Esophagus (tissue), 2 donors: ENCODE data around the gene SMTN. TPM values are rescaled to one million over a fixed set of nuclear protein-coding genes. Genes with fewer than 3 reads are reported as not detected.

Source experiments
- H3K27ac ChIP-seq, 2 donors: one replicate each; pipeline ENCODE4 v1.5.1; 2013; ENCODE audit warnings: low read depth in 2 of 2, mild to moderate bottlenecking in 2 of 2, inconsistent platforms in 1 of 2, low read length in 1 of 2, moderate library complexity in 1 of 2
- H3K27me3 ChIP-seq, 2 donors: one replicate each; pipeline ENCODE4 v1.6.1; 2013; ENCODE audit warnings: low read length in 2 of 2, control low read depth in 1 of 2, mild to moderate bottlenecking in 1 of 2; ENCODE audit not compliant: insufficient read depth in 2 of 2, control insufficient read depth in 1 of 2
- H3K36me3 ChIP-seq, 2 donors: one replicate each; pipeline ENCODE4 v1.6.1; 2013; ENCODE audit warnings: low read length in 1 of 2; ENCODE audit not compliant: control insufficient read depth in 2 of 2, insufficient read depth in 2 of 2
- H3K4me1 ChIP-seq, 2 donors: one replicate each; pipeline ENCODE4 v1.6.1; 2013; ENCODE audit warnings: low read length in 1 of 2; ENCODE audit not compliant: control insufficient read depth in 2 of 2, insufficient read depth in 2 of 2
- H3K4me3 ChIP-seq, 2 donors: one replicate each; pipeline ENCODE4 v1.5.1; 2013; ENCODE audit warnings: low read length in 2 of 2, mild to moderate bottlenecking in 2 of 2, low read depth in 1 of 2, moderate library complexity in 1 of 2
- H3K9me3 ChIP-seq, 2 donors: one replicate each; pipeline ENCODE4 v1.6.1; 2013; ENCODE audit warnings: mild to moderate bottlenecking in 2 of 2, low read depth in 1 of 2, low read length in 1 of 2, moderate library complexity in 1 of 2; ENCODE audit not compliant: control insufficient read depth in 2 of 2, insufficient read depth in 1 of 2
- WGBS, 2 donors: extraction: QIAGEN DNeasy Blood & Tissue Kit; methylation state at CpG; one replicate each; pipeline ENCODE4 v1.1.7; 2013; 5-methylcytosine and 5-hydroxymethylcytosine counted together
- polyA plus RNA-seq, 2 donors: library from polyadenylated mRNA; stranded (reverse); fragments of 200-250 nt; gene quantifications; one replicate each; pipeline ENCODE4 v1.2.3, GENCODE V29; 2013
- donor health status: healthy with polysubstance abuse.
- donor health status: Bipolar disorder and iron deficiency.

Gene SMTN
- polyA plus RNA-seq, 2 donors, result 100 to 103 TPM

DNA sequence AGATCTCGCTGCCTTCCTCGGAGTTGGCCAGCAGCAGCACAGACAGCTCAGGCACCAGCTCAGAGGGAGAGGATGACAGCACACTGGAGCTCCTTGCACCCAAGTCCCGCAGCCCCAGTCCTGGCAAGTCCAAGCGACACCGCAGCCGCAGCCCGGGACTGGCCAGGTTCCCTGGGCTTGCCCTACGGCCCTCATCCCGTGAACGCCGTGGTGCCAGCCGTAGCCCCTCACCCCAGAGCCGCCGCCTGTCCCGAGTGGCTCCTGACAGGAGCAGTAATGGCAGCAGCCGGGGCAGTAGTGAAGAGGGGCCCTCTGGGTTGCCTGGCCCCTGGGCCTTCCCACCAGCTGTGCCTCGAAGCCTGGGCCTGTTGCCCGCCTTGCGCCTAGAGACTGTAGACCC is 52.8 kb downstream of the SMTN start:
- peaks cover 6% of the 10 kb centered on the region in 2 donors for H3K4me1 ChIP-seq
- WGBS, 2 donors, result 91 to 92% methylated on average over 18 to 19 of the region's 19 CpGs

DNA sequence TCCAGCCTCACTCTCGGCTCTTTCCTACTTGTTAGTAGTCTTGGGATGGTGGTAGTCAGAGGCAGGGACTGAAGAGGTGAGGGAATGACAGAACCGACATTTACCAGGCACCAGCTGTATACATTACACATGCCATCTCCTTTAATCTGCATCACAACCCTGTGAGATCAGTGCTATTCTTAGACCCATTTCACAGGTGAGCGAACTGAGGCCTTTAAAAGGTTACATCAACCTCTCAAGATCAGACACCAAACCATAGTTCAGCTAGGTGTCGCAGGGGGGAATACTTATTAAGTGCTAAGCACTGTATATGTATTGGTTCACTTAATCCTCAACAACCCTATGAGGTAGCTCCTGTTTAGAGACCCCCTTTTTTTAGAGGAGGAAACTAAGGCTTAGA is 53.6 kb downstream of the SMTN start:
- Histone ChIP-seq H3K27me3 (no peaks in the 10 kb centered on the region), H3K9me3 (peaks cover 0 to 2% of the 10 kb centered on the region in 2 donors), H3K27ac (no peak overlapping the region), H3K4me1 (peaks cover 6 to 8% of the 10 kb centered on the region in 2 donors), H3K36me3 (peaks cover 0 to 1% of the 10 kb centered on the region in 2 donors), H3K4me3 (no peak overlapping the region)
- 83 to 90% methylated on average over 4 of the region's 4 CpGs for WGBS, 2 donors

More for the DNA sequence above, 52.8 kb downstream of the SMTN start:
- no peaks in the 10 kb centered on the region for H3K27me3 ChIP-seq
- no peak overlapping the region for H3K27ac ChIP-seq
- no peak overlapping the region for H3K4me3 ChIP-seq
- peaks cover 0 to 1% of the 10 kb centered on the region in 2 donors for H3K36me3 ChIP-seq
- H3K9me3 ChIP-seq, result peaks cover 0 to 2% of the 10 kb centered on the region in 2 donors

DNA sequence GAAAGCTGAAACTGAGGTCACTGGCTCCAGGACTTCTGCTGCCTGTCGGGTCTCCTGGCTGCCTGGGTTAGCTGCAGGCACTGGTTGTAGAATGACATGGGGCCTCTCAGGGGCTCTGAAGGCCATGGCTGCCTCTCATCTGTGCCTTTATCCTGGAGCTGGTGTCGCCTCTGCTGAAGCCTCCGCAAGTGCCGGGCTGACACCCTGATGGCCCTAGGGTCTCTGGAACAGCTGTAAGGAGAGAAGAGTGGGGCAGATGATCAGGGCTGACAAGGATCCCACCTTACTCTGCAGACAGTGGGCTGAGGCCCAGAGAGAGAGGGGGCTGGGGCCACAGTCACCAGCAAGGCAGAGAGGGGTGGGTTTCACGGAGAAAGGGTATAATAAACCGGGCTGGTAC is 54.6 kb downstream of the SMTN start:
- WGBS, 2 donors, result 92 to 93% methylated on average over 6 of the region's 6 CpGs
- Histone ChIP-seq H3K9me3 (peaks cover 0 to 2% of the 10 kb centered on the region in 2 donors), H3K27ac (no peak overlapping the region), H3K4me1 (peaks cover 8 to 18% of the 10 kb centered on the region in 2 donors), H3K27me3 (no peaks in the 10 kb centered on the region), H3K36me3 (peaks cover 0 to 1% of the 10 kb centered on the region in 2 donors), H3K4me3 (no peak overlapping the region)

DNA sequence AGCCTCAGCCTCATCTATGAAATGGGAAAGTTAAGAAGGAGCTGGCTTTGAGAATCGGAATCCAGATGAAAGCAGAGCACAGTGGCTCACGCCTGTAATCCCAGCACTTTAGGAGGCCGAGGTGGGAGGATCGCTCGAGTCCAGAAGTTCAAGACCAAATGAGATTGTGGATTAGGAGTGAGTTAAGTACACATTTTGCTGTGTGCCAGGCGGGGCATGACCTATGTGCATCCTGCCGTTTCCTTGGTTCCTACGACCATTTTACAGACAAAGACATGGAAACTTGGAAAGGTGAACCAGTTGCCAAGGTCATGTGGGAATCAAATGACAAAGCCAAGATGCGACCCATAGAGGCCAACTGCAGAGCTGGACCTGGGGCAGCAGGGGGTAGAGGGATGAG is 55.0 kb downstream of the SMTN start:
- Histone ChIP-seq H3K36me3 (peaks cover 0 to 1% of the 10 kb centered on the region in 2 donors), H3K9me3 (peaks cover 0 to 2% of the 10 kb centered on the region in 2 donors), H3K27ac (no peak overlapping the region), H3K4me3 (no peak overlapping the region), H3K4me1 (peaks cover 9 to 23% of the 10 kb centered on the region in 2 donors), H3K27me3 (no peaks in the 10 kb centered on the region)
- WGBS, 2 donors, result 79 to 88% methylated on average over 9 of the region's 9 CpGs

DNA sequence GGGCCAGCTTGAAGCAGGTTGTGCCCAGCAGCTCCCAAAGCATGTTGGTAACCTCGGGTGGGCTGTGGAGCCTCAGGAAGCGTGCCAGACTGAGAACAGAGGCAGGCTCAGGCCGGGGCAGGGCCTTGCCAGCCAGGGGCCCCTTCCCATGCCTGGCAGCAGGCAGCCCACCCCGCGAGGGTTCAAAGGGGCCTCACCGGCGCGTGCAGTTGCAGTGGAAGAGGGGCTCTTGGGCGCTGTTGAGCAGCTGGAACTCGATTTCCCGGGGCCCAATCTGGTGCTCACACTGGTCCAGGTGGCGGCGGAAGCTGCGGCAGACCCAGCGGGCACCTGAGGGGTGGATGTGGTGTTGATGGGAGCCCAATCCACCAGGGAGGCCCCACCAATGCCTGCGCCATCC is 55.6 kb downstream of the SMTN start:
- Histone ChIP-seq H3K36me3 (peaks cover 0 to 1% of the 10 kb centered on the region in 2 donors), H3K27me3 (no peaks in the 10 kb centered on the region), H3K27ac (no peak overlapping the region), H3K4me3 (no peak overlapping the region), H3K4me1 (peaks cover 11 to 28% of the 10 kb centered on the region in 2 donors), H3K9me3 (peaks cover 0 to 2% of the 10 kb centered on the region in 2 donors)
- 89 to 92% methylated on average over 16 of the region's 16 CpGs for WGBS, 2 donors

DNA sequence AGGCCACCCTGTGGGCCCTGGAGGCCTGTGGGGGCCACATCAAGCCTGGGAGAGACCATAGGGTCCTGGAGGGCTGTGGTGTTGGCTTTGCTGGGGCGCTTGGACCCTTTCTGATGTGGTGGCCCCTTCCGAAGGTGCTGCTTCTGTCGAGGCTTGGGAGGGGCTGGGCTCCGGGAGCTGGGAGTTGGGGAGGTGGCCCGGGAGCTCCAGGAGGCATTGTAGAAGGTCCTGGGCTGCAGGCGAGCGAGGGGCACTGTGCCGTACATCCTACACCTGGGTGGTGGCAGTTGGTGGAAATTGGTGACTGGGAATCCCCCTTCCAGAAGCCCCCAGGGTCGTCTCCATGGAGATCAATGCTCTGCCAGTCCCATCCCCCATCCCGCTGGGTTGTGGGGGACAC is 56.6 kb downstream of the SMTN start:
- 73 to 75% methylated on average over 10 of the region's 10 CpGs for WGBS, 2 donors
- H3K9me3 ChIP-seq, result peaks cover 0 to 2% of the 10 kb centered on the region in 2 donors
- H3K27ac ChIP-seq, result no peak overlapping the region
- peaks cover 8 to 33% of the 10 kb centered on the region in 2 donors for H3K4me1 ChIP-seq
- no peak overlapping the region for H3K4me3 ChIP-seq
- peaks cover 0 to 1% of the 10 kb centered on the region in 2 donors for H3K36me3 ChIP-seq
- no peaks in the 10 kb centered on the region for H3K27me3 ChIP-seq

DNA sequence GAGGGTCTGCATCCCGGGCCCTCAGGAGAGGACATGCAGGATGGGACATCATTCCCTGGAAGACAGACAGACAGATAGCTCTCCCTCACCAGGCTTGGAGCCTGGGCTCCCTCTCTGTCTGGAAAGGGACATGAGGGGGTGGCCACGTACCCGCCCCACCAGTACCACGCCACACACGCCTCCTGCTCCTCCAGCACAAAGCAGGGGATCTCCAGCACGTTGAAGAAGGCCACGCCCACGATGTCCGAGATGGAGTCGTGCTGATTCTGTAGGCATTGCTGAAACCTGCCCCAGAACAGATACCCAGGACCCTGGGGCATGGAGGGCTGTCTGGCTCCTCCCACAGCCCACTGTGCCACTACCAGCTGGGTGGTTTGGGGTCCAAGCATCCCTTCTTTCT is 57.0 kb downstream of the SMTN start:
- peaks cover 0 to 1% of the 10 kb centered on the region in 2 donors for H3K36me3 ChIP-seq
- H3K27me3 ChIP-seq, result no peaks in the 10 kb centered on the region
- H3K9me3 ChIP-seq, result peaks cover 0 to 2% of the 10 kb centered on the region in 2 donors
- WGBS, 2 donors, result 51 to 60% methylated on average over 10 of the region's 10 CpGs
- H3K27ac ChIP-seq, result no peak overlapping the region
- H3K4me1 ChIP-seq, result peaks cover 8 to 37% of the 10 kb centered on the region in 2 donors
- H3K4me3 ChIP-seq, result no peak overlapping the region

DNA sequence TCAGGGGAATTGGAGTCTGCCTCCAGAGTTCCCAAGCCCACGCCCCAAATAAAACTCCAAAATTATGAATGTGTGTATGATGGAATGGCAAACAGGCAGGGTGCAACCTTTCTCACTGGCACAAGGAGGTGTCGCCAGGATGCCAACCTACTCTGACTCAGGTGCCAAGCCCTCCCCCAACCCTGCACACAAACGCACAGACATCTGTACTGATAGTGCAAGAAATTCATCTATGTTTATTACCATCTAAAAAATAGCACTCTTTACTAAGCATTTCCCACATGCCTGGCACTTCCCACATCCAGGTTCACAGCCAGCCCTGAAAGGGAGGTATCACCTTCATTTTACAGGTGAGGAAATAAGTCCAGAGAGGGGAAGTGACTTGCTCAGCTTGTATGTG is 57.9 kb downstream of the SMTN start:
- Histone ChIP-seq H3K27ac (no peak overlapping the region), H3K27me3 (no peaks in the 10 kb centered on the region), H3K4me3 (peak overlapping the region in 1 of 2 donors; percentile 36), H3K36me3 (peaks cover 0 to 1% of the 10 kb centered on the region in 2 donors), H3K4me1 (peaks cover 8 to 43% of the 10 kb centered on the region in 2 donors), H3K9me3 (peaks cover 0 to 2% of the 10 kb centered on the region in 2 donors)
- 55 to 59% methylated on average over 3 of the region's 3 CpGs for WGBS, 2 donors

DNA sequence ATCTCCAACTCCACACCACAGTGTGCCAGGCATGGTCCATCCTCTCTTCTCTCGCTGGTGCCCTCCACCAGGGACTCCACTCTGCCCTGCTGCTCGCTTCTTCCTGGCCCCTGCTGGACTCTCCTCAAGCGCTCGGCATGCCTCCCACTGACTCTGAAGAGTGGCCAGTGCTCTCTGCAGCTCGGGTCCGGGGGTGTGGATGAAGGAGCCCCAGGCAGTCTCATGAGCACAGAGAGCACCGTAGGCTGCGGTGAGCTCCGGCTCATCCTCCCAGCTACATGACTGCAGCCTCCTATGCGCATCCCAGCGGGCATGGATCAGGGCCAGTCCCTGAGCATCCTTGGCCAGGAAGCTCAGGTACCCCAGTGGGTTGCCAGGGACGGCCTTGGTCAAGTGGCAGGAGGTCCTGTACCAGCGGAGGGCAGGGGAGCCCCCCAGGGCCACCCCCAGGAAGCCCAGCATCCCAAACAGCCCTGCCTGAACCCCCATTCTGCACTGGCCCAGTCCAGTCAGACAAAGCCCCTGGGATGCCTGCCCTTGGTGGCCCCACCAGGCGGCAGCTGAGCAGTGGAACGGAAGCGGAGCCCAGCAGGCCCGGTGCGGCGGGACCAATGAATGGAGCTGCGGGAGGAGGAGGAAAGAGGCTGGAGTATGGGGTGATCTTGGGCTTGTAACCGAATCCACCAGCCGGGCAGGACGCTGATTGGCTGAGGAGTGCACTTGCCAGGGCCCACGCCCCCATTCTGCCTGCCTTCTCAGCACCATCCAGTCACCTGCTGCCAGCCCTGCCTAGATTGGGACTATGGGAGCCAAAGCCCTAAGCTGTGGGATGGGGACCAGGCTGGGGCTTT is 59.0 kb downstream of the SMTN start, which contains the start of gene PLA2G3:
Gene PLA2G3 (minus strand): TSS at position 643 of the 851 bp plus-strand sequence. CDS start 154 bp downstream, at position 489.
- peaks cover 0 to 1% of the 10 kb centered on the region in 2 donors for H3K36me3 ChIP-seq
- H3K4me3 ChIP-seq, result peak within 1 kb of the TSS; percentile 36 to 43
- peaks cover 0 to 2% of the 10 kb centered on the region in 2 donors for H3K9me3 ChIP-seq
- no peaks in the 10 kb centered on the region for H3K27me3 ChIP-seq
- peaks cover 8 to 43% of the 10 kb centered on the region in 2 donors for H3K4me1 ChIP-seq
- WGBS, 2 donors, result 28 to 34% methylated on average over 22 to 24 of the region's 24 CpGs
- peak within 1 kb of the TSS in 1 of 2 donors; percentile 84 for H3K27ac ChIP-seq
